ENCODE data around the gene VAV3.
"Not testable (repeated sequence)": the region's sequence is repeated elsewhere in the genome, so short reads cannot be mapped to it uniquely, and the experiment has no call there.

The VAV3 gene

DNA sequence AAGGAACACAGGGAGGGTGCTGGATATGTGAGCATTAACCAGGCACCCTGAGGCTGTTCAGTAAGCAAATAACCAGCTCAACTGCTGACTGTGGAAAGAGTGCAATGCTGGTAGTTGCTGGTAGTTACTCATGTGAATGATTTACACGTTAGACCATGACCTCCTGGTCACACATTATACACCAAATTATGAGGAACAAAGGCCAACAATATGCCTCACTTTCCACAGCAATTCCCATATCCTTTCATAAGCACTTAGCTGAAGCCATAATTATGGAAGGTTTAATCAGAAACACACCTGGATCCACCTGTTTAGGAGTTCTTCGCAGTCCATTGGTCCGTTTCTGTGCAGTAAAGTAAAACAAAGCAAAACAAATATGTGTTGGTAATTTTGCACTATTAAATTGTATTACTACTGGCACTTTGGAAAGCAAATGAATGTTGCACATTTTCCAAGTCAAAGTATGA, 281.8 kb downstream of the VAV3 start:
- no peak for DNase-seq (ENCODE audit: low spot score)

DNA sequence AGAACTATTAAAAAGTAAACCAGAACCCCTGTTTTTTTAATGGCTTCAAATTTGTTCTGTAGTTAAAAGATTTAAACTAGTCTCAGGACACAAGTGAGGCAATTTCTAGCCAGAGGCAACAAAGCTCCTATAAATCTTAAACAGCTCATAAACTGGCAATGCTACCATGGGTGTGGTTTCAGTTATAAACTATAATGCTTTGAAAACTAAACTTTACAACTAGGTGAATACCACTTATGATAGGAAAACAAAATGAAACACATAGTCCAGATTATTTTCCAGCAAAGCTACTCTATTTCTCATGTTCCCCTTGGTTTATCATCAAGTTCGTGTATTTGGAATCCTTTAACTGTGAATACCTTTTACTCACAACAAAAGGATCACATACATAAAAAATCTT, 282.5 kb downstream of the VAV3 start:
- no peak for DNase-seq (ENCODE audit: low spot score)

DNA sequence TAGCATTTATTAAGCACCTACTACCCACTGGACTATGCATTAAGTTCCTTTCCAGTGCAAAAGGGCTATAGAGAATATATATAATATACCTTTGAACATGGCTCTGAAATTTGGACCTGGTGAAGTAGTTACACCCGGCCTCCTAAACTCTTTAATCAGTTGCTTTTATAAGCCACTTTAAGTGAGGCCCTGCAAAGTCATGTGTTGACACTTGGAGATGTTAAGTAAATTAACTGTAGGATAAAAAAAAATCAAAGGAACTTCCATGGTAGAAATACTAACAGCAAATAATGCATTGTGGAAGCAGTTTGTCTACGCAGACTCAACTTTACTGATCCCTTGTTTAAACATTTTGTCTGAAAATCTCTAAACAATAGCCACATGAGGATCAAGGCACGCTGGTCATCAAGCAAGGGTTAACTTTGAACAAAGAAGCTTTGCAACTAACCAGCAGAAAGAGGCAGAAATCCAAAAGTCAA, 283.9 kb downstream of the VAV3 start:
- no peak for DNase-seq (ENCODE audit: low spot score)

DNA sequence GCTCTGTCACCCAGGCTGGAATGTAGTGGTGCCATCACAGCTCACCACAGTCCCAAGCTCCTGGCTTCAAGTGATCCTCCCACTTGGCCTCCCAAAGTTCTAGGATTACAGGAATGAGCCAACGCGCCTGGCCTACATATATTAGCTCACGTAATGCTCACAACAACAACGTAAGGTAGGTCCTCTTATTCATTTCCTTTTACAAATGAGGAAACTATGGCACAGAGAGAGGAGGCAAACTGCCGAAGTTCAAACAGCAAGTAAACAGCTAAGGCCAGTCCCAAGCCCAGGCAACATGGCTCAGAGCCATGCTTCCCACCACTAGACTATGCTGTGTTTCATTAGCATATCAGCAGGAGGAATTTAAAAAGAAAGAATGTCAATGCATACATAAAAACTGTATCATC, 284.4 kb downstream of the VAV3 start:
- DNase-seq (ENCODE audit: low spot score), result no peak

DNA sequence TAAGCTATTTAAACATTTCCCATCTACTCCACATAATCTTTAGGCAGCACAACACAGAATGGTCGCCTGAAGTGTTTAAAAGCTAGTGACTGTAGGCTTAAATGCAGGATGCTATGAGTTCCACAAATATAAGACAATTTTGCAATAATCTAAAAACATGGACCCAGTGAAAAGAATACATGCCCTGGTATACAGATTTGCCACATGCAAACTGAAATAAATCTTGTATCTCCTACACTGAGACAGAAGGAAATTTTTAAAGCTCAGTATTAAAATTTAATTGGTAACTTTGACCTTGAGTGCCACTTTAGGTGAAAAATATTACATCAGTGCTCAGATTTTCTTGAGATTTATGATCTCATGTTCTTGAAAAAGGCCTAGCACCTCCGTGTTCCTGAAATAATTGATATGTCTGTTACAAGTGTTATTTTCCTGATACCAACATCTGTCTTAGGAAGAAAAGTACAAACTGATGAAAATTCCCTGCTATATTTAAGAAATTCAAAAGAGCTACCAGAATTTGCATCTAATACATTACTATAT, 285.5 kb downstream of the VAV3 start:
- no peak for DNase-seq (ENCODE audit: low spot score)

DNA sequence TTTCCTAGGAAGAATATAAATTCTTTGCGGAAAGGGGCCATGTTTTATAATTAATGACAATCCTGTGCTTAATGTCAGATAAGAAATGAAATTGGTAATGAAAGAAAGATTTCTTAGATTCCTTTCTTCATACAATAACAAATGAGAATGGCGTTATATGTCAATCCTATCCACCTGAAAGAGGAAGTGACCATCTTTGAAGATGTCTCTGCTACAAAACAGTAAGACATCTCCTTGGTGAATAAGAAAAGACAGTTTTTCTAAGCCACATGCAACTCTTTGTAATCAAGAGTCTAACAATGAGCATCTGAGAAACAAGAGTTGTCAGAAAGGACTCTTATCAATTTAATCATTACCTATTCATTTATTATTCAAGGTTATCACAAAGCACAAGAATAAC, 286.0 kb downstream of the VAV3 start:
- no peak for DNase-seq (ENCODE audit: low spot score)

DNA sequence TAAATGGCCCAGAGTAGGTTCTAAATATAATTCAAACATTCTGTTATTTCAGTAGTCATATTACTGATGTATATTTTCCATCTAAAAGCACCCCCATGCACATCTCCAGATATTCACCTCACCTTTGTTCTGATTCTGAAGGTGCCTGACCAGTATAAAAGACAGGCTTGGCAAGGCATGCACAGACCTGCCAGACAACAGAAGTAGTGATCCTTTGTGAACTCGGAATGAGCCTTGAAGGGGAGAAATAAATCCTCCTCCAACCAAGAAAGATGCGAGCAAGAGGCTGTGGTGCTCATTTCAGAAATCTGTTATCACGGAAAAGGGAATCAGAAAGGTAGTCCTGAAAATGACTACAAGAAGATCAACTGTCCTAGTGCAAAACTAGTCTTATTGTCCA, 287.3 kb downstream of the VAV3 start:
- no peak for DNase-seq (ENCODE audit: low spot score)

DNA sequence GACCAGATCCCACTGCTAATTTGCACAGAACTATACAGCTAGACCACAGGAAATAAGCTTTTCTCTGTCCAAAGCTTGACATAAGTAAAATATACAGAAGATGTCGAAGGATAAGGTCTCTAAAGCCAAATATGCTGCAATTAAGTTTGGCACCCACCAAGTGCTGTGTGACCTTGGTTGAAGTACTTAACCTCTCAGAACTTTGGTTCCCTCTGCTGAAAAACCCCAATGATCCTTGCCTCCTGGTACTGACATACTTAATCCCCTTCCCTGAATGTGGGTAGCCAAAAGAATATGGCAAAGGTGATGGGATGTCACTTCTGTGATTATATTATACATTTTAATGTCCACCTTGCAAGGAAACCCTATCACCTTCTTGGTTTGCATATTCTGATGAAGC, 290.5 kb downstream of the VAV3 start:
- no peak for DNase-seq (ENCODE audit: low spot score)

DNA sequence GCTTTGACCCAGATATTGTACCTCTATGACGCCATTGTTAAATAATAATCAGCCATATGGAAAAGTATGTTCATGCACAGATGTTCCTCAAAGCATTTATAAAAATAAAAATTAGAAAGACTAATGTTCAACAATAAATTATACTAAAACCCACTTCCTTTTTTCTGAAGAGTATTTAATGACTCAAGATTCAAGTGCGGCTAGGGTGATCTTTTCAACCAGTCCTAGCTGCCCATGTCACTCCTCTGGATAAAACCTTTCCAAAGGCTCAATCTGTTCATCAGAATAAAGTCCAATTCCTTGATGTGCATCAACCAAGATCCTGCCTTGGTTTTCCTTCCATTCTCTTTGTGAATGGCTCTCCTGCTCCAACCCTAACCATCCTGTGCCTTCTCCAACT, 292.0 kb downstream of the VAV3 start:
- no peak for DNase-seq (ENCODE audit: low spot score)

DNA sequence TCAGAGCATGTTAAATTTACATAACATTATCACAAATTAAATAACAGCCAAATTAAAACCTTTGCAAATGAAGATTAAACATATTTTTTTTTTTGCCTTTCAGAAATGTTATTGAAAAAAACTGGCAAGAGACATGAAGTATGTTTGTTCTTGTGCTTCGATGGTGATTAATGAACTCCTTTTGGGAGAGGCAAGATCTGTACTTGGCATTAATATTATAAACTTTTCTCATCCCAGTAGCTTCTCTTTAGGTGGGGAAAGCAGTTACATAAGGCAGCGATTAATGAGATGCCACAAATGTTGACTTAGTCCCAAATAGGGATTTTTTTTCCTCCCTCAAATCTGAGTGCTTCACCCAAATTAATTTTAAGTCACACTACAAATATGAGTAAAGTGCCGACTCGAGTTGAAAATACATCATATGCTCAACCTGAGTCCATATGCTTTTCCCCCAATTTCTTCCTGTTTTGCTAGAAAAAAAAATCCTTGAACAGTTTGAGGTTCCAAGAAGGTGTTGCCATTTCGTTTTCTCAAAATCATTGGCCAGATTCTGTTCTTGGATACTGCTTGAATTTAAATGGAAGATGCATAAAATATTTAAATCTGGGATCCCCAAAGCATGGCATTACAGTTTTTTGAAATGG, 294.5 kb downstream of the VAV3 start:
- DNase-seq (ENCODE audit: low spot score), result no peak

DNA sequence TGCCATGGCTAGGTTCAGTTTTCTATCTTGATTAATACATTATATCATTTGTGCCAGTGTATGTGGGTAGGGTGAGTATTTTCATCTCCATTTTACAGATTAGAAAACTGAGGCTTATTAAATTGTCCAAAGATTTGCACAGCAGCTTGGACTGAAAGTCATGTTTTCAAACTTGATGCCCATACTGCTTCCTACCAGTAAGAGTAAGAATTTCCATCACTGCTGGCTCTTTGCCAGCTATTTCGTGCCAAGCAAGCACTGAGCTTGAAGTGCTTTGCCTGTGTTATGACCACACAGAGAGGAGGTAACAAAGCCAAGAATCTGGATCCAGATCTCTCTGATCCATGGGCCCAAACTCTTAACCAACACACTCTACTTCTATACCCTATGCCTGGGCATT, 295.0 kb downstream of the VAV3 start:
- no peak for DNase-seq (ENCODE audit: low spot score)

DNA sequence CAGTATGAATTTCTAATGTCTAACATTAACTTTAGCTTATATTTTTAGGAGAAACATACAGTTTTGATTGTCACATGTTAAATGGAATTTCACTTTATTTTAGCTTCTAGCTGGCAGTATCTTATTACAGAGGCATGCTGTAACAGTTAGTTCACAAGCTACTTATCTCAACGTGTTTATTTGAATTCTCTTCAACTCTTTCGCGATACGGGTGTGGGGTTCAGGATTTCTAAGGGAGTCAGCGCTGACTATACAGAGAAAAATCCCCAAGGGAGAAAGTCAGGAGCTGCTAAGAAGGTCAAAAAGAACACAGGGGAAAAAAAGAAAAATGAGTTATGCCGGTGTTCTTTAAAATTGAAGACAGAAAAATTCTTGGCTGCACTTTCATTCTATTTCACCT, 296.2 kb downstream of the VAV3 start:
- no peak for DNase-seq (ENCODE audit: low spot score)

DNA sequence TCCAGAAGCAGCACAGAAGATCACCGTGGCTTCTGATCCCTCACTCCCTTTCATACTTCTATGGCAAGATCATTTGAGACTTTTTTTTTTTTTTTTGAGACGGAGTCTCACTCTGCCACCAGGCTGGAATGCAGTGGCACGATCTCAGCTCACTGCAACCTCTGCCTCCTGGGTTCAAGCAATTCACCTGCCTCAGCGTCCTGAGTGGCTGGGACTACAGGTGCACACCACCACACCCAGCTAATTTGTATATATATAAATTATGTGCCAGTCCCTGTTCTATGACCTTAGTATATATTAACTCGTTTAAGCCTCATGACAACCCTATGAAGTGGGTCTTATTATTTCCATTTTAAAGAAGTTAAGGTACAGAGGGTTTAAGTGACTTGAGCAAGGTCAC, 298.5 kb downstream of the VAV3 start:
- no peak for DNase-seq (ENCODE audit: low spot score)

DNA sequence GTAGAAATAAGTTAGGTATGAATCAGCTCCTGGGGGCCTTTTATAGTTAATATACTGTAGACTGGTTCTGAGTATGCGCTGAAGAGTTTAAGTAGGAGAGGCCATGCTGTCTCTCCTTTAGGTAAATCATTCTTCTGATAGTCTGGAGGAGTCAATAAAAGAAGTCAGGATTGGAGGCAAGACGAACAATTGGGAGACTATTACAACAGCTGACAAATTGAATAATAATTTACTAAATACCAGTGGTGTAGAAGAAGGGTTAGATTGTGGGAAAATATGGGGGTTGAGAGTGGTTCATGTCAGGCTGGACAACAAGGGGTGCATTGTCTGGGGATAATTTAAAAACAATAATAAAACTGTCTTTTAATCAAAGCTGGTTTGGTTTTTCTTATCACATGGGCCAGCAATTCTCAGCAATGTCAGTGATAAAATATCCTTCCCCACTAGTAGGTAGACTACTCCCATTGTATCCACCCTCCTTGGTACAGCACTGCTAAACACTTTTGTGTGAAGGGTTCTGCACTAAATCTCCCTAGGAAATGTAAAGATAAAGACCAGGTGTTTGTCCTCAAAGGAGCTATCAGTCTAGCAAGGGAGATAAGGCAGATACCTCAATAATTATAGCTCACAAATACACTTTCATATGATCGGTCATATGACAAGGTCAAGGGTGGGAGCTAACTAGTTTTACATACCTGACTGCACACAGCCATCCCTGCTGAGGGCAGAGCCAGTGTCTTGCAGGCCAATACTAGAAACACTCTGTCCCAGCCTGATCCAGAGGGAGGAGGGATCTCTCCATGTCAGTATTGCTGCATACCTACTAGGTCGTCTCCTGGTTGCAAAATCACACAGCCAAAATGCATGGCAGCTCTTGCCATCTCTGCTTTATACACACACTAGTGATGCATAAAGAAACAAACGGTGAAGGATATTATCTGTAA, 299.7 kb downstream of the VAV3 start:
- DNase-seq (ENCODE audit: low spot score), result no peak

DNA sequence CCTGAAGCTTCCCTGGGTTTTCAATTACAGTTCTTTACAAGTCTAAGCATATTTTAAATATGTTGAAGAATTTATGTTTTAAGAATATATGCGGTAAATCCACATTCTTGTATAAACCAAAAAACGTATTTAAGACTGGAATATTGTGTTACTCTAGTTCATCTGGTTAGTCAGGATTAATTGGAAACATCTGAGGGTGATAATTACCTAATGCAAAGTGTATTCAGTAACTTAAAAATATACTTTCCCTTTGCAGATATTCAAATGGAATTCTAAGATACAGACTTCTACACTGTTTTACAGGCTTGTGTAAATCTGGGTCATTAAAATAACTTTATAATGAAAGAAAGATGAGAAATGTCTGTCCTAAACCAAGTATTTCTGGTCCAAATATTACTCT, 302.0 kb downstream of the VAV3 start:
- DNase-seq (ENCODE audit: low spot score), result no peak

DNA sequence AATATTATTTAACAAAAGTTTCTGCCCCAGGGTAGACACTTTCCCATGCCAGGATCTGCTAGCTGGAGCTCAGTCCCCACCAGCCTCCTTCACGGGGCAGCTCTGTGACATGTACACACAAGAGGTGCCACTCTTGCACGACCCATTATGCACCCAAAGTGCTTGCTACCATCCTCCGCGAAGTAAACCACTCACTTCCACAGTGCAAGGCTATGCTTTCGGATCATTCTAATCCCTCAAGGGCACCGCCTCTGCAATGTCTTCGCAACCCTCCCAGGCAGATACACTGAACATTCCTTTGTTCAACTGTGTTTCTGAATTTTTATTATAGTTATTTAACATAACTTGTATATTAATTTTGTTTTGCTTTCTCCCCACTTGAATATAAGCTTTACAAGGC, 303.8 kb downstream of the VAV3 start:
- DNase-seq (ENCODE audit: low spot score), result no peak

DNA sequence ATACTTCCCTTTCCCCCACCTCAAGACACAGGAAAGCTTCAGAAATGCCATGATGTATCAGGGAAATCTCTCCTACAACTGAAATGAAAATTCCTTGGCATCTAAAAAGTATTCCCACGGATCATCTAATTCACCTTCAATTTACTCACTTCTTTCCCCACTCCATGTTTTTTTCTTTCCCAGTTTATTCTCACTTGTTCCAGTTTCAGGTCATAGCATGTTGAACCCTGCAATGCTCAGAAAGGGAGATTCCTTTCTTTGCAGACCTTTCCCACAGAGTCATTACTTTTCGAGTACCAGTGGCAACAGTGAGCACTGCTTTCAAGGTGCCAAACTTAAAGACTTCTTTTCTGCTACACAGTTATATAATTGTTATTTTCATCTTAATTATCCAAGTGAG, 305.0 kb downstream of the VAV3 start:
- DNase-seq (ENCODE audit: low spot score), result no peak

DNA sequence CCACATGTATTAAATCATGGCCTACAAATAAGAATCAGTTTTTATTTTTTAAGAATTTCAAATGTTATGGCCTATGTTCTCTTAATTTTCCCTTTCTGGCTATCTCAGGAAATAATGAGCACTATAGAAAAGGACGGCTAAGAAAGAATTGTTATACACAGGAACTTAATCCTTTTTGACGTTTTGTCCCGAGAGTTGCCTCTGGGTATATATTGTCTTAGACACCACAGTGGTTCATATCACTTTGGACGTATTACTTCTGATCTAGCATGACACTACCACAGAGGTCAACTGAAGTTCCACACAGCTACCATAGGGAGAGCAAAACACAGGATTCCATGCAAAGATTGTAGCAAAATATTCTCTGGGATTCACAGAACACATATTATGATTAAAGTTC, 307.6 kb downstream of the VAV3 start:
- no peak for DNase-seq (ENCODE audit: low spot score)

DNA sequence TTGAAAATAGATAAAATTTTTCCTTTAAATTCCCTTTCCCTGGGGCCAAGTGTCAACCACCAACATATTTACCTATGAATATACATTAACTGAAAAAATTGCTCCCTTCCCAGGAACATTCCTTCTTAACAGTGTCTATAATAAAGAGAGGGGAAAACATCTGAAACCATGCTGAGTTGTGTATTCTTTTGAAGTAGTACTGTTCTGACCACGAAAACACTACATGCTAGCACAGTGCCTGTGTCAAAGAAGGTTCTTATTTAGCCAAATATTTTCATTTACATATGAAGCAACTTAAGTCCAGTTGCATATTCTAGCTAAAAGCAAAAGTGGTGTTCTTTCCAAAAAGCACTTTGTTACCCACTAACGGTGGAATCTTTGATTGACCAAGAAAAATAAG, 311.2 kb downstream of the VAV3 start:
- DNase-seq (ENCODE audit: low spot score), result no peak

DNA sequence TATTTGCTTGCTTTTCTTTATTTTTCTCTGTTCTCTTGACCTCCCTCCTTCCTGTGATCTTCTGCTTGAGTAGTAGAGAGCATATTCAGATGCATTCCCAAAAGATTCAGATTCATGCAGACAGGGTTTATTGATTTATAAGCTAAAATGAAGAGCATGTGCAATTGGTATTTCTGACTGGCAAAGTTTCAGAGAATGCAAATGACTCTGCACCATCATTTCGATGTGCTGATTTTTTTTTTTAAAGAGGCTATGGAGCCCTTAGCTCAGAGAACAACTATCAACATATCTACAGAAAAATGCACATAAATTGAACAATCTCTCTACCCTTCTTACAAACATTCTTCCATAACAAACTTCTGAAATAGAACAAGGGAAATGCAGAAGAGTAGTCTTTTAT, 312.0 kb downstream of the VAV3 start:
- no peak for DNase-seq (ENCODE audit: low spot score)

DNA sequence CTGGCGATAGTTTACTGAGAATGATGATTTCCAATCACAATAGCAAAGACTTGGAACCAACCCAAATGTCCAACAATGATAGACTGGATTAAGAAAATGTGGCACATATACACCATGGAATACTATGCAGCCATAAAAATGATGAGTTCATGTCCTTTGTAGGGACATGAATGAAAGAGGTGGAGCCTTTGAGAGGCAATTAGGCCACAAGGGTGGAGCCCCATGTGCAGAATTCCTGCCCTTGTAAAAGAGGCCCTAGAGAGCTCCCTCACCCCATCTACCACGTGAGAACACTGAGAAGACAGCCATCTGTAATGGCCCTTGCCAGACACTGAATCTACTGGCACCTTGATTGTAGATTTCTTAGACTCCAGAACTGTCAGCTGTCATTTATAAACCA, 314.2 kb downstream of the VAV3 start:
- not testable (repeated sequence) for DNase-seq (ENCODE audit: low spot score)

DNA sequence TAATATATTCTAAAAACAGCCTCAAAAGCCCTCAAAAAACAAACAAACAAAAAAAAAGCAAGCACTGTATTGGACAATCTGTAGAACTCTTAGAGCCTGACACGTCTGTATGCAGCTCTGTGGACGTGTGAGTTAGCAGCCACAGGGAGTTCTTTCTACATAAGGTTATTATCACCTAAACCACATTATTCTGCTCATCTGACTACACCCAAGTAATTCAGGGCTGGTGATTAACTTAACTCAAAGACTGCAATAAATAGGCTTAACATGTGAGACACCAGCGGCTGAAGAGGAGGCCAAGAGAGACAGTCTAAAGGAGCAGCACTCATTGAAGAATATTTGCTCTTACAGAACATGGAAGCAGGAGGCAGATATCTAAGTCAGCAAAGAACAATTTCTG, 316.0 kb downstream of the VAV3 start:
- no peak for DNase-seq (ENCODE audit: low spot score)

DNA sequence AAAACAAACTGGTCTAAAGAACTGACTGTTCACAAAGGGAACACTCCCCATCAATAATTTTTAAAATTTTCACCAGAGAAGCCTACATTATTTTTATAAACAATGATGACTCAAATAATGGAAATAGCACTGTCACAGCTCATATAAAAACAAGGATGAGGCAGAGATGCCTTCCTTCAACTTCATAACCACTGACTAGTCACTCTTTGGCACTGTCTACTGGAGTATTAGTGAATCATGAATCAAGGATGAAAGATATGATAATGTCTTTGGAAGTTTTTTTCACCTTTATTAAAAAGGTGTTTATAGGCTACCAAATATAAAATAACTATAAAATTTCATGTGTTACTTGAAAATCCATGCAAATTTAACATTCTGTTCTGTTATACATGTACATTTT, 316.9 kb downstream of the VAV3 start:
- no peak for DNase-seq (ENCODE audit: low spot score)
